H1 (cell line): Measurements from ENCODE around the gene SLC25A39. TPM values are rescaled to one million over a fixed set of nuclear protein-coding genes. Genes with fewer than 3 reads are reported as not detected.

Experiments used
- BCL11A ChIP-seq, 2 experiments: IDR thresholded peaks; one replicate each; pipeline ENCODE4 v1.6.1; 2011; ENCODE audit warnings: low read depth in 2 of 2, low read length in 2 of 2, mild to moderate bottlenecking in 2 of 2
- JUND ChIP-seq: IDR thresholded peaks from 2 replicates; pipeline ENCODE4 v1.6.1; 2011; ENCODE audit warnings: mild to moderate bottlenecking, improper control_type of control experiment, low read length
- KDM5A ChIP-seq: fragments of 200-600 bp; IDR thresholded peaks from 2 replicates; pipeline ENCODE4 v1.7.1; 2012; ENCODE audit warnings: mild to moderate bottlenecking, low read length, inconsistent platforms, mixed read lengths
- RBBP5 ChIP-seq: IDR thresholded peaks from 2 replicates; pipeline ENCODE4 v1.7.1; 2012; ENCODE audit warnings: low read depth, mild to moderate bottlenecking, inconsistent platforms, low read length, moderate library complexity, borderline replicate concordance
- RNF2 ChIP-seq: fragments of 200-900, 300-1000 bp; sonication (generic); IDR thresholded peaks from 2 replicates; pipeline ENCODE4 v1.7.1; 2016; ENCODE audit warnings: borderline replicate concordance, low read depth, mild to moderate bottlenecking, antibody characterized with exemption, low read length; ENCODE audit not compliant: poor library complexity, severe bottlenecking; ENCODE audit errors: missing control alignments
- RXRA ChIP-seq: IDR thresholded peaks from 2 replicates; pipeline ENCODE4 v1.6.1; 2011; ENCODE audit warnings: low read depth, mild to moderate bottlenecking, low read length, moderate library complexity; ENCODE audit not compliant: insufficient read depth
- SIRT6 ChIP-seq: IDR thresholded peaks from one replicate; pipeline ENCODE4 v1.7.1; 2012; ENCODE audit warnings: low read length, inconsistent platforms
- SP1 ChIP-seq: IDR thresholded peaks from 2 replicates; pipeline ENCODE4 v1.6.1; 2011; ENCODE audit warnings: low read depth, low read length
- SP4 ChIP-seq: IDR thresholded peaks from 2 replicates; pipeline ENCODE4 v1.6.1; 2012; ENCODE audit warnings: low read length, inconsistent platforms
- TEAD4 ChIP-seq: IDR thresholded peaks from 2 replicates; pipeline ENCODE4 v1.6.1; 2012; ENCODE audit warnings: low read depth, low read length, inconsistent platforms, mixed read lengths
- polyA plus RNA-seq, 7 experiments: library from polyadenylated mRNA; depleted of rRNA in 3 of 7; stranded (reverse) in 5 of 7; unstranded in 2 of 7; fragments of >200 nt in 5 of 7; fragments of 200-250 nt in 2 of 7; gene quantifications; 1 replicate in 5 of 7; 2 replicates in 1 of 7; 4 replicates in 1 of 7; pipeline versions ENCODE4 v1.2.1 to v1.2.3, GENCODE V29; 2011 to 2013; ENCODE audit warnings: missing spikeins in 2 of 7, mixed read lengths in 2 of 7
- total RNA-seq: library from RNA; stranded (reverse); fragmentation: NEBNext Ultra II Directional; extraction: Animal tissue kit (Norgen Biotek cat#: 25700); gene quantifications from 2 replicates; pipeline ENCODE4 v1.2.1, GENCODE V29; 2021
- TF ChIP-seq, protein P1 (sequence below): fragments of 300-600 bp; sonication (generic); IDR thresholded peaks from 2 replicates; pipeline ENCODE4 v1.7.1; 2012; ENCODE audit warnings: low read length, moderate library complexity, mild to moderate bottlenecking, inconsistent platforms; ENCODE audit not compliant: insufficient replicate concordance

Gene SLC25A39
- total and polyA plus RNA-seq, 2 of the 8 experiments (the other 6 are each of a cell fraction or from before 2014, with no cell fraction given), result 200 to 291 TPM

DNA sequence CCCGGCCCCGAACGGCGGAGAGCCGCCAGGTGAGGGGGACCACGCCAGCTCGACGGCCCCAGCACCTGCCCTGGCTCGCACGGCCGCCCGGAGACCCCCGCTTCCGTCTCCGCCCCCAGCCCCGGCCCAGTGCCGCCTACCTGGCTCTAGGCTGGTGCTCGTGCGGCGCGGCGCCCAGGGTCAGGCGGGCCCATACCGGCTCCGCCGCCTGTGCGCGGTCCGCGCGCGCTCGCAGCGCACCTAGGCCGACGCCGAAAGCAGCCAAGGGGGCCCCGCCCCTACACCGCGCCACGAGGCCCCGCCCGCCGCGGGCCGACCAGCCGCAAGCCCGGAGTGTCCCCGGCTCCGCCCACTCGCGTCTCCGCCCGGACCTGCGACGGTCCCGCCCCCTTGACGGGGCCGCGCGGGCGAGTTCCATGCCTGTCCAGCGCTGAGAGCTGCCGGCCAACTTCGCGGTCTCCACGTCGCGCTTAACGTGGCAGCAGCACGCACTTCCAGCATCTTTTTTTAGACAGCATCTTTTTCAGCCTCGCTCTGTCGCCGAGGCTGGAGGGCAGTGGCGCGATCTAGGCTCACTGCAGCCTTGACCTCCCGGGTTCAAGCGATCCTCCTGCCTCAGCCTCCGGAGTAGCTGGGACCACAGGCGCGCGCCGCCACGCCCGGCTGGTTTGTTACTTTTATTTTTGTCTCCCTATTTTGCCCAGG lies at the start of gene SLC25A39 (continued):
- TF ChIP-seq, protein P1, sequence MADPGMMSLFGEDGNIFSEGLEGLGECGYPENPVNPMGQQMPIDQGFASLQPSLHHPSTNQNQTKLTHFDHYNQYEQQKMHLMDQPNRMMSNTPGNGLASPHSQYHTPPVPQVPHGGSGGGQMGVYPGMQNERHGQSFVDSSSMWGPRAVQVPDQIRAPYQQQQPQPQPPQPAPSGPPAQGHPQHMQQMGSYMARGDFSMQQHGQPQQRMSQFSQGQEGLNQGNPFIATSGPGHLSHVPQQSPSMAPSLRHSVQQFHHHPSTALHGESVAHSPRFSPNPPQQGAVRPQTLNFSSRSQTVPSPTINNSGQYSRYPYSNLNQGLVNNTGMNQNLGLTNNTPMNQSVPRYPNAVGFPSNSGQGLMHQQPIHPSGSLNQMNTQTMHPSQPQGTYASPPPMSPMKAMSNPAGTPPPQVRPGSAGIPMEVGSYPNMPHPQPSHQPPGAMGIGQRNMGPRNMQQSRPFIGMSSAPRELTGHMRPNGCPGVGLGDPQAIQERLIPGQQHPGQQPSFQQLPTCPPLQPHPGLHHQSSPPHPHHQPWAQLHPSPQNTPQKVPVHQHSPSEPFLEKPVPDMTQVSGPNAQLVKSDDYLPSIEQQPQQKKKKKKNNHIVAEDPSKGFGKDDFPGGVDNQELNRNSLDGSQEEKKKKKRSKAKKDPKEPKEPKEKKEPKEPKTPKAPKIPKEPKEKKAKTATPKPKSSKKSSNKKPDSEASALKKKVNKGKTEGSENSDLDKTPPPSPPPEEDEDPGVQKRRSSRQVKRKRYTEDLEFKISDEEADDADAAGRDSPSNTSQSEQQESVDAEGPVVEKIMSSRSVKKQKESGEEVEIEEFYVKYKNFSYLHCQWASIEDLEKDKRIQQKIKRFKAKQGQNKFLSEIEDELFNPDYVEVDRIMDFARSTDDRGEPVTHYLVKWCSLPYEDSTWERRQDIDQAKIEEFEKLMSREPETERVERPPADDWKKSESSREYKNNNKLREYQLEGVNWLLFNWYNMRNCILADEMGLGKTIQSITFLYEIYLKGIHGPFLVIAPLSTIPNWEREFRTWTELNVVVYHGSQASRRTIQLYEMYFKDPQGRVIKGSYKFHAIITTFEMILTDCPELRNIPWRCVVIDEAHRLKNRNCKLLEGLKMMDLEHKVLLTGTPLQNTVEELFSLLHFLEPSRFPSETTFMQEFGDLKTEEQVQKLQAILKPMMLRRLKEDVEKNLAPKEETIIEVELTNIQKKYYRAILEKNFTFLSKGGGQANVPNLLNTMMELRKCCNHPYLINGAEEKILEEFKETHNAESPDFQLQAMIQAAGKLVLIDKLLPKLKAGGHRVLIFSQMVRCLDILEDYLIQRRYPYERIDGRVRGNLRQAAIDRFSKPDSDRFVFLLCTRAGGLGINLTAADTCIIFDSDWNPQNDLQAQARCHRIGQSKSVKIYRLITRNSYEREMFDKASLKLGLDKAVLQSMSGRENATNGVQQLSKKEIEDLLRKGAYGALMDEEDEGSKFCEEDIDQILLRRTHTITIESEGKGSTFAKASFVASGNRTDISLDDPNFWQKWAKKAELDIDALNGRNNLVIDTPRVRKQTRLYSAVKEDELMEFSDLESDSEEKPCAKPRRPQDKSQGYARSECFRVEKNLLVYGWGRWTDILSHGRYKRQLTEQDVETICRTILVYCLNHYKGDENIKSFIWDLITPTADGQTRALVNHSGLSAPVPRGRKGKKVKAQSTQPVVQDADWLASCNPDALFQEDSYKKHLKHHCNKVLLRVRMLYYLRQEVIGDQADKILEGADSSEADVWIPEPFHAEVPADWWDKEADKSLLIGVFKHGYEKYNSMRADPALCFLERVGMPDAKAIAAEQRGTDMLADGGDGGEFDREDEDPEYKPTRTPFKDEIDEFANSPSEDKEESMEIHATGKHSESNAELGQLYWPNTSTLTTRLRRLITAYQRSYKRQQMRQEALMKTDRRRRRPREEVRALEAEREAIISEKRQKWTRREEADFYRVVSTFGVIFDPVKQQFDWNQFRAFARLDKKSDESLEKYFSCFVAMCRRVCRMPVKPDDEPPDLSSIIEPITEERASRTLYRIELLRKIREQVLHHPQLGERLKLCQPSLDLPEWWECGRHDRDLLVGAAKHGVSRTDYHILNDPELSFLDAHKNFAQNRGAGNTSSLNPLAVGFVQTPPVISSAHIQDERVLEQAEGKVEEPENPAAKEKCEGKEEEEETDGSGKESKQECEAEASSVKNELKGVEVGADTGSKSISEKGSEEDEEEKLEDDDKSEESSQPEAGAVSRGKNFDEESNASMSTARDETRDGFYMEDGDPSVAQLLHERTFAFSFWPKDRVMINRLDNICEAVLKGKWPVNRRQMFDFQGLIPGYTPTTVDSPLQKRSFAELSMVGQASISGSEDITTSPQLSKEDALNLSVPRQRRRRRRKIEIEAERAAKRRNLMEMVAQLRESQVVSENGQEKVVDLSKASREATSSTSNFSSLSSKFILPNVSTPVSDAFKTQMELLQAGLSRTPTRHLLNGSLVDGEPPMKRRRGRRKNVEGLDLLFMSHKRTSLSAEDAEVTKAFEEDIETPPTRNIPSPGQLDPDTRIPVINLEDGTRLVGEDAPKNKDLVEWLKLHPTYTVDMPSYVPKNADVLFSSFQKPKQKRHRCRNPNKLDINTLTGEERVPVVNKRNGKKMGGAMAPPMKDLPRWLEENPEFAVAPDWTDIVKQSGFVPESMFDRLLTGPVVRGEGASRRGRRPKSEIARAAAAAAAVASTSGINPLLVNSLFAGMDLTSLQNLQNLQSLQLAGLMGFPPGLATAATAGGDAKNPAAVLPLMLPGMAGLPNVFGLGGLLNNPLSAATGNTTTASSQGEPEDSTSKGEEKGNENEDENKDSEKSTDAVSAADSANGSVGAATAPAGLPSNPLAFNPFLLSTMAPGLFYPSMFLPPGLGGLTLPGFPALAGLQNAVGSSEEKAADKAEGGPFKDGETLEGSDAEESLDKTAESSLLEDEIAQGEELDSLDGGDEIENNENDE, result no peak
- TF ChIP-seq RBBP5, result no peak
- peak; percentile 33; the same call in 1 of the 2 replicates for TF ChIP-seq SP4
- TF ChIP-seq SIRT6, result no peak
- TF ChIP-seq BCL11A (IDR thresholded peaks at IDR 0.05; ENCODE audit: low read depth in 2 of 2, low read length in 2 of 2), result no peak
- no peak for TF ChIP-seq RXRA
- TF ChIP-seq TEAD4, result no peak; the same call in 1 of the 2 replicates
- peak; percentile 4 for TF ChIP-seq RNF2
- TF ChIP-seq KDM5A, result no peak
- 0 out of 2 replicates have a peak, but pooled peaks have one; percentile 17 for TF ChIP-seq JUND
- TF ChIP-seq SP1, result peak; percentile 83
